Measurements from ENCODE around the gene SYTL3. TPM values are rescaled to one million over a fixed set of nuclear protein-coding genes. Genes with fewer than 3 reads are reported as not detected.
A peak's percentile ranks its signal among the peaks of the same experiment; 100 is the strongest.

The SYTL3 gene
- total RNA-seq, 4 donors from 2014 or later: 2.8 to 5.1 (median 3.4) TPM

DNA sequence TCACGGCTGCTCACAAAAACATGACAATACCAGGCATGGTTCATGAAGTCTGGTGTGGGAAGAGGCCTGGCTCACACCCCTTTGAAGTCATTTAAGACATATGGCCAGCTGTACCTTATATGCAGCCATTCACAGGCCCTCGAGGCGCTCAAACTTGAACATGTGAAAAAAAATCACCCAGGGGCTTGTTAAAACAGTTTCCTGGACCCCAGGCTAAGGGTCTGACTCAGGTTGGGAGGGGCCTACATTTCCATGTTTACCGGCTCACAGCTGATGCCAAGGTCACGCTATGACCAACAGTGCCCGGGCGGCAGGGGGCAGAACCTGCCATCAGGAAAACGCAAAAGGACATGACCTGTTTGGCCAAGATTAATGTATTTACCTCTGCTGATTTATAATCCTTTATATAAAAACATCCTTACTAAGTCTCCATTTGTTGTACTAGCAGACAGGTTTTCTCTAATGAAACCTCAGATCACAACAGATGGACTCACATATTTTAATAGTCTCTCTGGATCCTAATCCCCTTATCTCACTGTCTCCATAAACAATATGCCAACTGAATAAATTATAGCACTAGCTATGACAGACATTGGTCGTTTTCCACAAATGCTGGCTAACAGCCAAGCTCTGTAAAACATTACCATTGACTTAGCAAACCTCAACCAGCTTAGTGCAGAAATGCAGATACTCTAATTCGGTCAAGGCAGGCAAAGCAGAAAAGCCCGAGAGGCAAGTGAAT, 149.4 kb downstream of the SYTL3 start:
- WGBS: 33% methylated on average over 11 of the region's 11 CpGs
- Histone ChIP-seq H3K9me3 (no peaks in the 10 kb centered on the region), H3K36me3 (no peaks in the 10 kb centered on the region), H3K4me1 (peaks cover 52% of the 10 kb centered on the region), H3K27ac (peak overlapping the region; percentile 0), H3K27me3 (no peaks in the 10 kb centered on the region), H3K4me3 (no peak overlapping the region)
- no peak for DNase-seq (ENCODE audit: low spot score in 2 of 2)
- TF ChIP-seq CTCF (IDR thresholded peaks at IDR 0.05) (no peak), POLR2AphosphoS5 (IDR thresholded peaks at IDR 0.05) (no peak), EP300 (IDR thresholded peaks at IDR 0.05) (no peak), POLR2A (IDR thresholded peaks at IDR 0.05) (no peak)

GRCh38 chr6:158801655-158802294, 151.9 kb downstream of the SYTL3 start:
- Histone ChIP-seq H3K4me3 (no peak overlapping the region), H3K36me3 (no peaks in the 10 kb centered on the region), H3K27me3 (no peaks in the 10 kb centered on the region), H3K9me3 (no peaks in the 10 kb centered on the region), H3K27ac (no peak overlapping the region), H3K4me1 (peaks cover 63% of the 10 kb centered on the region)
- no peak for TF ChIP-seq POLR2AphosphoS5 (IDR thresholded peaks at IDR 0.05)
- no peak for TF ChIP-seq CTCF (IDR thresholded peaks at IDR 0.05)
- TF ChIP-seq POLR2A (IDR thresholded peaks at IDR 0.05): no peak
- no peak for TF ChIP-seq EP300 (IDR thresholded peaks at IDR 0.05)
- WGBS: 79% methylated on average over 7 of the region's 7 CpGs
- DNase-seq (ENCODE audit: low spot score in 2 of 2): no peak

GRCh38 chr6:158803733-158804143, 153.9 kb downstream of the SYTL3 start:
- Histone ChIP-seq H3K36me3 (peaks cover 4% of the 10 kb centered on the region), H3K27ac (no peak overlapping the region), H3K4me1 (peaks cover 64% of the 10 kb centered on the region), H3K4me3 (no peak overlapping the region), H3K9me3 (no peaks in the 10 kb centered on the region), H3K27me3 (no peaks in the 10 kb centered on the region)
- no peak for DNase-seq (ENCODE audit: low spot score in 2 of 2)
- TF ChIP-seq CTCF (IDR thresholded peaks at IDR 0.05) (no peak), POLR2A (IDR thresholded peaks at IDR 0.05) (no peak), POLR2AphosphoS5 (IDR thresholded peaks at IDR 0.05) (no peak), EP300 (IDR thresholded peaks at IDR 0.05) (no peak)
- WGBS: 40% methylated on average over 5 of the region's 5 CpGs

DNA sequence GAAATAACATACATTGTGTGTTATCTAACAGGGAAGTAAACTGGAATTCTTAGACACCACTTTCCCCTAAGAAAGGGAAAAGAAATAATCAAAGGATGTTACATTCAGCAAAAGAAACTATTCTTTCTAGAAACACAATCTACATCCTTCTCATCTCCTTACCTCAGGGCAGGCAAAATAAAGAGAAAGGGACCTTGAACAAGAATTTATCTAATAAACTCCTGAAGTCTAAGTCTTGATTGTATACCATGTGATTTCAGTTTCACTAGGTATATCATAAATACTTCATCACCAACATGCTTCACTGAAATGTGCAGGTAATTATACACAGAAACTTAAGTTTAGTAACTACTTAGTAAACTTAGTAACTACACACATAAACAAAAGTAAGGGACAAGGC, 154.4 kb downstream of the SYTL3 start:
- Histone ChIP-seq H3K36me3 (peaks cover 4% of the 10 kb centered on the region), H3K4me3 (no peak overlapping the region), H3K9me3 (no peaks in the 10 kb centered on the region), H3K4me1 (peaks cover 64% of the 10 kb centered on the region), H3K27ac (no peak overlapping the region), H3K27me3 (no peaks in the 10 kb centered on the region)
- no peak for DNase-seq (ENCODE audit: low spot score in 2 of 2)
- no peak for TF ChIP-seq EP300 (IDR thresholded peaks at IDR 0.05)
- TF ChIP-seq POLR2A (IDR thresholded peaks at IDR 0.05): no peak
- no peak for TF ChIP-seq POLR2AphosphoS5 (IDR thresholded peaks at IDR 0.05)
- no peak for TF ChIP-seq CTCF (IDR thresholded peaks at IDR 0.05)

DNA sequence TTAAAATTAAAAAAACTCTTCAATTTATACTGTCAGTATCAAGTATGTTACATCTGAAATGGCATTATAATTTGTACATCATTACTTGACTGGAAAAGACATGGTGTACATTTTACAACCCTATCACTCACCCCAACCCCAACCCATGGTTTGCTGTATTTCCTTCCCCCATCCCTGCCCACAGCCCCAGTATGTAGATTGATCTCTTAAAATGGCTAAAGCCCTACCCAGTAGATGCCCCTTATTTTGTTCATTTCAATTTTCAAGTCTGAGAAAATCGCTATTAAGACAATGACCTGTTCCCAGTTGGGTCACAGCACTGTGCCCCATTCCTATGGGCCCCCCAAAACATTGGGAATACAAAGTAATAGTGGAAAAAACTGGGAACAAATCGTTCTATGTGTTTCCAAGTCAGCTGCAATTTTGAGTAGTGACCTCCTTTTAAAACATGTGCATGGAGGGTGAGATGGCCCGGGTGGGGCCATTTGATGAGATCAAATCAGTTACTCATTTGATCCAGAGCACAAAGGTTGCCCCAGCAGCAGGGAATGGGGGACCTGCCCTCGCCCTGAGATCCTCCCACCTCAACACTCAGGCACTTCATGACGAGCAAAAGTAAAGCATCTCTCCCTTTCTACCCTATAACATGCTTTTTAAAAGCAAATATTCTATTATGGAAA, 156.0 kb downstream of the SYTL3 start:
- no peak for DNase-seq (ENCODE audit: low spot score in 2 of 2)
- Histone ChIP-seq H3K4me3 (no peak overlapping the region), H3K9me3 (no peaks in the 10 kb centered on the region), H3K4me1 (peaks cover 66% of the 10 kb centered on the region), H3K27ac (no peak overlapping the region), H3K27me3 (no peaks in the 10 kb centered on the region), H3K36me3 (peaks cover 4% of the 10 kb centered on the region)
- 82% methylated on average over 5 of the region's 5 CpGs for WGBS
- TF ChIP-seq POLR2AphosphoS5 (IDR thresholded peaks at IDR 0.05) (no peak), CTCF (IDR thresholded peaks at IDR 0.05) (no peak), POLR2A (IDR thresholded peaks at IDR 0.05) (no peak), EP300 (IDR thresholded peaks at IDR 0.05) (no peak)

All from suprapubic skin (tissue), 4 donors.